HG03469 (cell line): ENCODE results near the gene KRT6A.

Experiments used
- ATAC-seq: cut with Tn5 transposase; IDR thresholded peaks from one replicate; pipeline ENCODE4 v1.9.1; 2021; ENCODE audit warnings: mild to moderate bottlenecking, moderate library complexity, moderate number of reproducible peaks; ENCODE audit not compliant: unreplicated experiment

Gene KRT6A

DNA sequence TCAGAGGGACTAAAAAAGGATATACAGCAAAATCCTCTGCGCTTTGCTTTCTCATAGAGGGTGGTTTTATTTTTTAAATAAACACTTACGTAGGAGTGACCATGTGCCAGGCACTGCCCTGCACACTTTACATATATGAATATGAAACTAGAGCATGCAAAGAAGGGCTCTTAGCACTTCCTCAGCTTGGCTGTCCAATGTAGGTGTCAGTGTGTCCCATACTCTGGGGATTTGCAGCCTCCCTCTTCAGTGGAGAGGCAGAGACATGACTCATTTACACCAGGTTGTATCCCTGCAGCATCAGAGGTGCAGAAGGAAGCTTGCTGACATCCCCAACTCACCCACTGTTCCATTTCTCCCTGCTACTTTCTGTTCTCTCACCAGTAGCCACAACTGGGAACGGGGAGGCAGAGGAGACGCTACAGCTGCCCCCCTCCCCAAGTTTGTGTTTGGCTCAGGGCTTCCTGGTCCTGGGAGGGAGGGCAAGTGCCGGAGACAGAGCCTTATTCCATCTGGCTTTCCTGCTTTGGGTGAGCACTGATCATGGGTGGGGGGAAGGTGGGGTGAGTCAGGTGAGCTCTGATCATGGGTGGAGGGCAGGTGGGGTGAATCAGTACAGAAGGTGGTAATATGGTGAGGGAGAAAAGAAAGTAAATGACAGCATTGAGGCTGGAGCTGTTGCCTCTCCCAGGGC is 32.0 kb upstream of the KRT6A start:
- ATAC-seq: no peak

GRCh38 chr12:52524241-52524897 is 31.3 kb upstream of the KRT6A start:
- no peak for ATAC-seq

DNA sequence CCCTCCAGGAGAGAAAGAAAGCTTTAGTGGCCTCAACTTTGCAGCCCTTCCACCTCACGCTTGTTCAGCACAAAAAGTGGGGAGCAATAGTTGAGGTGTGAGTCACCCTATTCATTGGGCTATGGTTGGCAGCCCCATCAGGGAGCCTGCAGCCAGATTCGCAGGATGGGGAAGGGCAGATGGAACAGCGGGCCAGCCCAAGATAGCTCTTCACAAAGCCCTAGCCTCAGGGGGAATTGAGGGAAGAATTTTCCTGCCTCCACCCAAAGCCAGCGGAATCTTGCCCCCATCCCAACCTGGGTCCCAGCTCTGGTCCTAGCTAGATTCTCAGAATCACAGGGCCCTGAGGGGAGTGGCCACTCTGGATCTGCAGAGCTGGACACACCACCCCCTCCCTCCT is 30.8 kb upstream of the KRT6A start:
- ATAC-seq: no peak

GRCh38 chr12:52522346-52523011 is 29.4 kb upstream of the KRT6A start:
- no peak for ATAC-seq

GRCh38 chr12:52521568-52522266 is 28.7 kb upstream of the KRT6A start:
- no peak for ATAC-seq

- ATAC-seq: no peak
Measured at GRCh38 chr12:52521175-52521567, 28.1 kb upstream of the KRT6A start.

DNA sequence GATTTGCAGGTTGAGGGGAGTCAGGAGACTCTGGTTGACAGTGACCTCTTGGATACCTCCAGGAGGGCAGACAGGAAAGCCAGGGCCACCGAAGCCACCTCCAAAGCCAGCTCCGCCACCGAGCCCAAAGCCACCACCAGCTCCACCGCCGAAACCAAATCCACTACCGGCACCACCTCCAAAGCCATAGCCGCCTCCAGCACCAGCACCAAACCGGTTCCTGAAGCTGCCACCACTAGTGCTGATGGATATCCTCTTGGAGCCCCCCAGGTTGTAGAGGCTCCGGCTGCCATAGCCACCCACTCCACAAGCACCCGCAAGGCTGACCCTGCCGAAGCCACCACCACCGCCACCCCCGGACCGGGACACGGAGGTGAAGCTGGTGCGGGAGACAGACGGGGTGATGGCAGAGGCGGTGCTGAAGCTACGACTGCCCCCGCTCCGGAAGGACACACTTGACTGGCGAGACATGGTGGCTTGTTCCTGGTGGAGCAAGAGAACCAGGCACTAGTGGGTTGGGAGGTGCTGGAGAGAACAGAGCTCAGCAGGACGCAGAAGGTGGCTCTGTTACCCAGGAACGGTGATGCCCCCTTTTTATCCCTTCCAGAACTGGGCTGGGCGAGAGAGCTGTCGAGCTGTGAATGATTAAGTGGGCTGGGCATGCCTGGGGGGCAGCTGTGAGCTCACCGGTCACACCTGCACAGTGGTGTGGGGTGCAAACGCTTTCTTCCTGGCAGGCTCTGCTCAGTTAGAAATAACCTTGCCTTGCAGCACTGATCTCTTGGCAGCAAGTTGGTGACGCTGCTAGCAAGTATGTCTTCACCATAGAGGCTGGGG is 27.0 kb upstream of the KRT6A start, which contains the start of gene KRT5:
KRT5 (minus strand) TSS at position 569 of the 837 bp plus-strand sequence; CDS start at position 471, 98 bp downstream.
- no peak for ATAC-seq

DNA sequence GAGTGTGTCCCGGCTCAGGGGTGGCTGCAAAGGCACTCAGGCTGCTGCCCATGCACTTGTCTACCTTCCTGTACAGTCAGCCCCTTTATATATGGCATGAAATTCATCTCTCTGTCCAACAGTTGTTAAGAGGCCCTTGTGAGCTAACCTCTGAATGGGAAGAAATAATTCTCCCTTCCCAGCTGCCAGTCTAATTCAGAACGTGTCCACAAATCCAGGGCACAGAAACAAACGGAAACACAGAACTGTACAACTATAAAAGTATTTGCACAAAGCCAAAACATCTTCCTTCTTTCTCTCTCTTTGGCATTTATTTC is 26.3 kb upstream of the KRT6A start:
- ATAC-seq: no peak

- ATAC-seq: no peak
Measured at GRCh38 chr12:52518574-52519386, 25.7 kb upstream of the KRT6A start.

DNA sequence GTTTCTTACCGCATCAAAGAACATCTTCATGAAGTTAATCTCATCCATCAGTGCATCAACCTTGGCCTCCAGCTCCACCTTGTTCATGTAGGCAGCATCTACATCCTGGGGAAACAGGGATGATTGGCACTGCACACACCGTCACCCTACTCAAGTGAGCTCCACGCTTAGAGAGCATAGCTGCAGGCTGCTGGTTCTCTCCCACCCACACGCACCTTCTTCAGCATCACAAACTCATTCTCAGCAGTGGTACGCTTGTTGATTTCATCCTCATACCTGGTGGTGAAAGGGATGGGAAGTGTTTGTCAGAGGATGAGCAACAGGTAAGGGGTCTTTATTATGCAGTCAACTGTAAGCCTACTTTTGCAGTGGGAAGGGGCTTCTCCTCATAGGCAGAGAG is 24.8 kb upstream of the KRT6A start:
- ATAC-seq: no peak

- ATAC-seq: no peak
Measured at GRCh38 chr12:52517005-52517835, 24.2 kb upstream of the KRT6A start.

DNA sequence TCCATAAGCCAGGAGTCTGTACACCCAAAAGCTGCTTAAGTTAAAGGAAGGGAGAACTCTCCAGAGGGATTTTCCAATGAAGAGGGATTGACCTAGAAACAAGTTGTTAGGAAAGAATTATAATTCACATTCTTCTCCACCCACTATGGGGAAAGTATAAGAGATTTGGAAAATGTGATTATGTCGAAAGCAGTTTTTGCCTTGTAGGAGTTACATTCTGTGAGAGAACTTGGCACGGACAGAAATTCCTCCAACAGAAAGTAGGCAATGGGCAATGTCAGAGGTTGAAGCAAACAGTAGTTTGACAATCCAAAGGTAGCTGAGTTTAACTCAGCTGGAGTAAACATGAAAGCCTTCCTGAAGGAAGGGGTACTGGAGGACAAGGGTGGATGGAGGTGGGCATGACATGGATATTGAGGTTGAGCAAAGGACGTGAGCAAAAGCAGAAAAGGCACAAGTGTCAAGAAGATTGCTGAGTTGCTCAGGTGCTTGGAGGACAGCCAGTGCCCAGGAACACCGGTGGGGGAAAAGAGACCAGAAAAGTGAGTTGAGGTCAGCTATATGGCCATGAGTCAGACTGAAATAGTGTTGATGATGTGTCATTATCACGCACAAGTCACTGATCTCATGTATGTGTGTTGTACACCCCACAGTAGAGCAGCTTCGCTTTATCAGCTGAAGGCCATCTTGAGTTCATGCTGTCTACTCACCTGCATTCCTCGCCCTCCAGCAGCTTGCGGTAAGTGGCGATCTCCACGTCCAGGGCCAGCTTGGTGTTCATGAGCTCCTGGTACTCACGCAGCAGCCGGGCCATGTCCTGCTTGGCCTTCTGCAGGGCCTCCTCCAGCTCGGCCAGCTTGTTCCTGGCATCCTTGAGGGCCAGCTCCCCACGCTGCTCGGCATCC is 23.1 kb upstream of the KRT6A start:
- ATAC-seq: no peak

GRCh38 chr12:52515319-52515646 is 22.2 kb upstream of the KRT6A start:
- no peak for ATAC-seq

- no peak for ATAC-seq
Measured at GRCh38 chr12:52514471-52515318, 21.6 kb upstream of the KRT6A start.

- no peak for ATAC-seq
Measured at GRCh38 chr12:52513736-52514135, 20.7 kb upstream of the KRT6A start.

DNA sequence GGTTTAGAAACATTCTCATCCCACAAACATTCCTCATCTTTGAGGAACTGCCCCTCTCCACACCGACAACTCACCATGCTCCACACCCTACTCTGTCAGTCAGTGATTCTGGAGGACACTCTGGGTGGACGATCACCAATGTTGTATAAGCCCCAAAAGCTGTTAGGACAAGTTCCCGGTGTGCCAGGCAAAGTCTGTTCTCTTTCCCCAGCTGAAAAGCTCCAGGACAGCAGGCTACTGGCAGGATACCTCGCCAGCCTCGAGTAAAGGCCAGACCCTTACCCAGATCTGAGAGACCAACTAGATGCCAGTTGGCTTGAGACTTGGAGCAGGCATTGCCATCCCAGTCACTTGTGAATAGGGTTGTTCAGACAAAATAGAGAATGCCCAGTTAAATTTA is 15.2 kb upstream of the KRT6A start:
- ATAC-seq: no peak
